ENCODE data around the gene ING5. TPM values are rescaled to one million over a fixed set of nuclear protein-coding genes. Genes with fewer than 3 reads are reported as not detected.

The ING5 gene
- total and polyA plus RNA-seq, 8 donors: 19.9 to 160 (median 32.4) TPM

DNA sequence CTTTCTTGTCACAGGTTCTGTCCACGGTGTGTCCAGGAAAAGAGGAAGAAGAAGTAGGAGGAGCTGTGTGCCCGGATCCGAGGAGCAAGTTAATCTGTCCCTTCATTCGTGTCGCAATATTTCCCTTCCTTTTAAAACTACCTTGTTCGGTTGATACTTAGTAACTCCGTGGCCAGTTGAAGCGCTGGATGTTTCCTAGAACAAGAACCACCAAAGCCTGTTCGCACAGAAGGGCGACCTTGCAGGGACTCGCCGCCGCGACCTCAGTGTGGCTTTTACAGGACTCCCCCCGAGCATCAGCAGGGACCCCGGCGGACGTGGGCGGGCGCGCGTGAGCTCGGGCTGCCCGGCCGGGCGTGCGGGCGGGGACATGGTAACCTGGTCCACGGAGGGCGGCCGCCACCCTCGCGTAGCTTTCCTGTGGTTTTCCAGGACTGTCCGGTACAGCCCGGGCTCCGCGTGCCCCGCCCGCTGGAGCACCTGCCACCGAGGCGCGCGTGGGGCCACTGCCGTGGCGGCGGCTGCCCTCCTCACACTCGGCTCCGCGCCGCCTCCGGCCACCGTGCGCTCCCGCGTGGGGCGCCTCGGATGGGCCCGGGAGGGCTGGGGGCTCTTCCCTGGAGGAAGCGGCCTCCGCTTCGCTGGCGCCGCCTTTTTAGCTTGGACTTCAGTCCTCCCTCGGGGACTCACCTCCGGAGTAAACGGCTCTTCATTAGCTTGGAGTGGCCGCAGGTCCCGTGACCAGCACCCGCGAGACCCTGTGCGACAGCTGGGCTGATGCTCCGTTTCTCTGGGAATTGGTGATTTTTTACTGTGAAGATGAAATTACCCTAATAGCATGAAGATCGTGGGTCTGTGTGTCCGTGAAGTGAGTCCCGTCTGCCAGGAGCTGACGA is 23.4 kb downstream of the ING5 start:
- Histone ChIP-seq H3K27ac (no peak overlapping the region), H3K4me3 (no peak overlapping the region), H3K27me3 (no peaks in the 10 kb centered on the region), H3K9me3 (no peaks in the 10 kb centered on the region), H3K36me3 (peaks cover 24 to 64% (median 61%) of the 10 kb centered on the region in 4 donors), H3K4me1 (no peaks in the 10 kb centered on the region)
- DNase-seq: no peak
- 94 to 97% (median 95%) methylated on average over 53 to 76 of the region's 76 CpGs for WGBS, 5 donors
- intact Hi-C loops (cut with DNase I; ENCODE audit: low total_unique reads): no loop called here
- no peak for TF ChIP-seq POLR2AphosphoS5 (IDR thresholded peaks at IDR 0.05)
- TF ChIP-seq, protein P1, sequence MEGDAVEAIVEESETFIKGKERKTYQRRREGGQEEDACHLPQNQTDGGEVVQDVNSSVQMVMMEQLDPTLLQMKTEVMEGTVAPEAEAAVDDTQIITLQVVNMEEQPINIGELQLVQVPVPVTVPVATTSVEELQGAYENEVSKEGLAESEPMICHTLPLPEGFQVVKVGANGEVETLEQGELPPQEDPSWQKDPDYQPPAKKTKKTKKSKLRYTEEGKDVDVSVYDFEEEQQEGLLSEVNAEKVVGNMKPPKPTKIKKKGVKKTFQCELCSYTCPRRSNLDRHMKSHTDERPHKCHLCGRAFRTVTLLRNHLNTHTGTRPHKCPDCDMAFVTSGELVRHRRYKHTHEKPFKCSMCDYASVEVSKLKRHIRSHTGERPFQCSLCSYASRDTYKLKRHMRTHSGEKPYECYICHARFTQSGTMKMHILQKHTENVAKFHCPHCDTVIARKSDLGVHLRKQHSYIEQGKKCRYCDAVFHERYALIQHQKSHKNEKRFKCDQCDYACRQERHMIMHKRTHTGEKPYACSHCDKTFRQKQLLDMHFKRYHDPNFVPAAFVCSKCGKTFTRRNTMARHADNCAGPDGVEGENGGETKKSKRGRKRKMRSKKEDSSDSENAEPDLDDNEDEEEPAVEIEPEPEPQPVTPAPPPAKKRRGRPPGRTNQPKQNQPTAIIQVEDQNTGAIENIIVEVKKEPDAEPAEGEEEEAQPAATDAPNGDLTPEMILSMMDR (IDR thresholded peaks at IDR 0.05): no peak
- no peak for TF ChIP-seq POLR2A (IDR thresholded peaks at IDR 0.05)
- TF ChIP-seq EP300 (IDR thresholded peaks at IDR 0.05): no peak

DNA sequence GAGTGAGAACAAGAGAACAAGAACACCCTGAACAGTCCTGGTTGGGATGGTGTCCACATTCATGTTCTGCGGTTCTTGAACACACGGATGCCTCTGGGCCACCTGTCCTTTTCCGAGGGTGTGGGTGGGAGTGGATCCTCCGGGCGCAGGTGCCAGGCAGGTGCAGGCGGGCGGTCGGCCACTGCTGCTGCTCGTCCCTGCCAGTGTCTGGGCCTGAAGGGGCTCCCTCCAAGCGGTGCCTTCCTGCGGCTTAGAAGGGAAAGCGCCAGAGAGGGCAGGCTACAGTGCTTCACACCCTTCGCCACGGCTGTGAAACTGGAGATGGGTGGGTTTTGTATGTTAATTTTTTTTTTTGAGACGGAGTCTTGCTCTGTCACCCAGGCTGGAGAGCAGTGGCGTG is 24.6 kb downstream of the ING5 start:
- Histone ChIP-seq H3K9me3 (no peaks in the 10 kb centered on the region), H3K4me3 (no peak overlapping the region), H3K4me1 (no peaks in the 10 kb centered on the region), H3K36me3 (peaks cover 12 to 52% (median 48%) of the 10 kb centered on the region in 4 donors), H3K27ac (no peak overlapping the region), H3K27me3 (no peaks in the 10 kb centered on the region)
- no peak for TF ChIP-seq POLR2AphosphoS5 (IDR thresholded peaks at IDR 0.05)
- TF ChIP-seq EP300 (IDR thresholded peaks at IDR 0.05): no peak
- TF ChIP-seq POLR2A (IDR thresholded peaks at IDR 0.05): no peak
- intact Hi-C loops (cut with DNase I; ENCODE audit: low total_unique reads): no loop called here
- DNase-seq: no peak
- WGBS, 5 donors: 90 to 93% (median 91%) methylated on average over 11 to 16 of the region's 16 CpGs

DNA sequence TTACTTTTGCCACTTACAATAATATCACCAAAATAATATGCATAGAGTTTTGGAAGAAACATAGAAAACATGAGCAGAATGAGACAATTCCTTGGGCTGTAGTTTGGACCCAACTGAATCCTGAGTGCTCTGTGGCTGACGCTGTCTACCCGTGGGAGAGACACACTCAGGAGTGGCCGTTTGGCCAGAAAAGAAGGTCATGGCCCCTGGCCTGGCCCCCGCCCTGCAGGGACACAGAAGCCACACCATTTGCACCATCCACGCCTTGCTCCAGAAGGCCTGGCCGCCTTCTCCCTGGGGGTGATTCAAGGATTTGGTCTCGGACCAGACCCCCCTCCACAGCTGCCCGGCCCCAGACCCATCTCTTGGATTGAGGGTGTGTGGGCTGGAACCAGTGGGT is 26.2 kb downstream of the ING5 start:
- no peak for DNase-seq

DNA sequence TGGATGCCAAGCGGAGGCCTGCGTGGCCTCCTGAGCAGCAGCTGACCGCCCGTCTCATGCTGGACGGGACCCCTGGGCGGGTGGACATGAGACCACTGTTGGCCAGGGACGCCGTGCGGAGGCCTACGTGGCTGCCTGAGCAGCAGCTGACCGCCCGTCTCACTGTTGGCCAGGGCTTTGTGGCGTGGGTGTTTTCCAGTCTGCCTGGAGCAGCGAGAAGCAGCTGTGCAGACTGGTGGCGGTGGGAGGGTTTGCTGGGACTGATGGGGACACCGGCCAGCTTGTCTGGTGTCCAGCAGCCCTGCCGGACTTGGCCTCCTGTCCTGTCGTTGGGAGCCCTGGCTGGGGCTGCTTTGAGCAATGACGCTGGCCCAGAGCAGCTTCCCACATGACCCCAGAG is 26.8 kb downstream of the ING5 start:
- TF ChIP-seq POLR2AphosphoS5 (IDR thresholded peaks at IDR 0.05) (no peak), EP300 (IDR thresholded peaks at IDR 0.05) (no peak), POLR2A (IDR thresholded peaks at IDR 0.05) (no peak)
- TF ChIP-seq, protein P1 (IDR thresholded peaks at IDR 0.05): no peak
- no peaks in the 10 kb centered on the region for H3K27me3 ChIP-seq
- no peak overlapping the region for H3K4me3 ChIP-seq
- WGBS, 5 donors: 78 to 89% (median 81%) methylated on average over 8 to 19 of the region's 19 CpGs
- H3K4me1 ChIP-seq: peaks cover 0 to 17% (median under 1%) of the 10 kb centered on the region in 4 donors
- intact Hi-C loops (cut with DNase I; ENCODE audit: low total_unique reads): no loop called here
- peaks cover 0 to 30% (median 27%) of the 10 kb centered on the region in 4 donors for H3K36me3 ChIP-seq
- no peaks in the 10 kb centered on the region for H3K9me3 ChIP-seq
- H3K27ac ChIP-seq: peak overlapping the region in 1 of 5 donors; percentile 5
- DNase-seq: no peak

More for the DNA sequence above, 26.2 kb downstream of the ING5 start:
- no peaks in the 10 kb centered on the region for H3K27me3 ChIP-seq
- H3K4me3 ChIP-seq: no peak overlapping the region
- H3K9me3 ChIP-seq: no peaks in the 10 kb centered on the region
- H3K36me3 ChIP-seq: peaks cover 4 to 36% (median 33%) of the 10 kb centered on the region in 4 donors
- TF ChIP-seq POLR2AphosphoS5 (IDR thresholded peaks at IDR 0.05) (no peak), POLR2A (IDR thresholded peaks at IDR 0.05) (no peak), EP300 (IDR thresholded peaks at IDR 0.05) (no peak)
- TF ChIP-seq, protein P1 (IDR thresholded peaks at IDR 0.05): no peak
- peak overlapping the region in 1 of 5 donors; percentile 5 for H3K27ac ChIP-seq
- WGBS, 5 donors: 66 to 90% (median 83%) methylated on average over 6 to 8 of the region's 8 CpGs
- intact Hi-C loops (cut with DNase I; ENCODE audit: low total_unique reads): no loop called here
- peaks cover 0 to 11% (median 0%) of the 10 kb centered on the region in 4 donors for H3K4me1 ChIP-seq
